Psoas muscle (tissue), 8 donors: ENCODE measurements around the gene LHX5. TPM values are rescaled to one million over a fixed set of nuclear protein-coding genes. Genes with fewer than 3 reads are reported as not detected.
A peak's percentile ranks its signal among the peaks of the same experiment; 100 is the strongest.

Source experiments
- ATAC-seq, 4 donors: fragments of 200-7000 bp; cut with Tn5 transposase; one replicate each; pipeline ENCODE4 v1.9.1; 2020; ENCODE audit warnings: moderate library complexity in 3 of 4, mild to moderate bottlenecking in 2 of 4
- DNase-seq, 2 donors: peaks; one replicate each; pipeline ENCODE4 v3.0.0-alpha.2; 2020
- H3K27ac ChIP-seq: fragments of 200-600 bp; one replicate; pipeline ENCODE4 v1.8.0; 2022
- H3K27me3 ChIP-seq, 3 donors: fragments of 200-600 bp in 1 of 3; one replicate each; pipeline versions ENCODE4 v1.6.1 to v1.8.0; 2013 to 2022; ENCODE audit warnings: low read length in 2 of 3, mild to moderate bottlenecking in 2 of 3, moderate library complexity in 1 of 3; ENCODE audit not compliant: insufficient read depth in 3 of 3
- H3K36me3 ChIP-seq, 2 donors: fragments of 200-600 bp in 1 of 2; one replicate each; pipeline versions ENCODE4 v1.6.1 to v1.8.0; 2013 to 2022; ENCODE audit warnings: low read depth in 1 of 2, mild to moderate bottlenecking in 1 of 2, moderate library complexity in 1 of 2; ENCODE audit not compliant: insufficient read depth in 1 of 2
- H3K4me1 ChIP-seq: fragments of 200-600 bp; one replicate; pipeline ENCODE4 v1.8.0; 2022
- H3K4me3 ChIP-seq: fragments of 200-600 bp; one replicate; pipeline ENCODE4 v1.8.0; 2022; ENCODE audit warnings: mild to moderate bottlenecking
- H3K9me3 ChIP-seq: fragments of 200-600 bp; one replicate; pipeline ENCODE4 v1.8.0; 2022
- WGBS, 3 donors: extraction: QIAGEN DNeasy Blood & Tissue Kit; methylation state at CpG; one replicate each; pipeline versions ENCODE4 v1.1.6 to v1.1.7; 2013; 5-methylcytosine and 5-hydroxymethylcytosine counted together
- intact Hi-C, 2 donors: fragments of 100-400 bp; cut with DNase I; formaldehyde crosslinking; loops; one replicate each; pipeline versions ENCODE4 v1.11.0 to v1.14.2; 2022
- polyA plus RNA-seq, 3 donors: library from polyadenylated mRNA; stranded (reverse); fragments of 200-250 nt; gene quantifications; one replicate each; pipeline ENCODE4 v1.2.3, GENCODE V29; 2013
- total RNA-seq, 4 donors: library from RNA; stranded (reverse); fragmentation: NEBNext Ultra II Directional in 2 of 4; extraction: Animal tissue kit (Norgen Biotek cat#: 25700) in 2 of 4; gene quantifications; one replicate each; pipeline versions ENCODE4 v1.2.1 to v1.2.4, GENCODE V29; 2021 to 2023
- TF ChIP-seq, protein P1 (sequence below): fragments of 200-600 bp; IDR thresholded peaks from one replicate; pipeline ENCODE4 v1.8.0; 2022; ENCODE audit warnings: antibody characterized with exemption
- donor health status: healthy with polysubstance abuse.
- donor health status: DM: no; HTN: no; CAD: no; lungs with moderate emphysema.
- donor health status: Bipolar disorder and iron deficiency.
- donor health status: healthy.
- donor health status: DM: yes; HTN: yes; CAD: no.
- donor health status: DM: no; HTN: no; CAD: no.
- donor health status: DM: no; HTN: no; CAD: no.
- donor health status: DM: yes; HTN: yes; CAD: no.

LHX5 gene
- total and polyA plus RNA-seq, 7 donors = not detected

DNA sequence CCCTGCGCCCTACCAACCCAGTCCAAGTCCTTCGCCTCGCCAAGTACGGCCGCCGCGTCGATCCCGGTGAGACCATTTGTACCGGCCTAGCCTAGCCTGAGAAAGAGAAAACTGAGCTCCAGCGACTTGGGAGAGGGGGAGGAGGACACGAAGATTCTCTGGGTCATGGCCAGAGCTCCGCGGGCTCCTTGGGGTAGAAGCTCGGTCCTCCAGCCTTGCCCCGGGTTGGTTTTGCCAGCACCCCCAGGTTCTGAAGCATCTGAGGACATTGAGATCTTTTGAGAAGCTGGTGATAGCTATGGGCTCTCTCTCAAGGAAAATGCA lies 7.3 kb downstream of the LHX5 start:
- H3K4me1 ChIP-seq = peaks cover 17% of the 10 kb centered on the region
- H3K36me3 ChIP-seq = no peaks in the 10 kb centered on the region
- H3K27ac ChIP-seq = no peak overlapping the region
- ATAC-seq (no peak), DNase-seq (no peak)
- peak overlapping the region; percentile 41 for H3K4me3 ChIP-seq
- intact Hi-C loops = loop anchor here (2.0 to 5.0 kb wide), 2 partner anchors 448 kb away; no protein-coding TSS in a partner anchor
- H3K9me3 ChIP-seq = no peaks in the 10 kb centered on the region
- 1% methylated on average over 16 of the region's 16 CpGs for WGBS, 3 donors
- peaks cover 6 to 93% (median 45%) of the 10 kb centered on the region in 3 donors for H3K27me3 ChIP-seq
- TF ChIP-seq, protein P1, sequence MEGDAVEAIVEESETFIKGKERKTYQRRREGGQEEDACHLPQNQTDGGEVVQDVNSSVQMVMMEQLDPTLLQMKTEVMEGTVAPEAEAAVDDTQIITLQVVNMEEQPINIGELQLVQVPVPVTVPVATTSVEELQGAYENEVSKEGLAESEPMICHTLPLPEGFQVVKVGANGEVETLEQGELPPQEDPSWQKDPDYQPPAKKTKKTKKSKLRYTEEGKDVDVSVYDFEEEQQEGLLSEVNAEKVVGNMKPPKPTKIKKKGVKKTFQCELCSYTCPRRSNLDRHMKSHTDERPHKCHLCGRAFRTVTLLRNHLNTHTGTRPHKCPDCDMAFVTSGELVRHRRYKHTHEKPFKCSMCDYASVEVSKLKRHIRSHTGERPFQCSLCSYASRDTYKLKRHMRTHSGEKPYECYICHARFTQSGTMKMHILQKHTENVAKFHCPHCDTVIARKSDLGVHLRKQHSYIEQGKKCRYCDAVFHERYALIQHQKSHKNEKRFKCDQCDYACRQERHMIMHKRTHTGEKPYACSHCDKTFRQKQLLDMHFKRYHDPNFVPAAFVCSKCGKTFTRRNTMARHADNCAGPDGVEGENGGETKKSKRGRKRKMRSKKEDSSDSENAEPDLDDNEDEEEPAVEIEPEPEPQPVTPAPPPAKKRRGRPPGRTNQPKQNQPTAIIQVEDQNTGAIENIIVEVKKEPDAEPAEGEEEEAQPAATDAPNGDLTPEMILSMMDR = no peak

DNA sequence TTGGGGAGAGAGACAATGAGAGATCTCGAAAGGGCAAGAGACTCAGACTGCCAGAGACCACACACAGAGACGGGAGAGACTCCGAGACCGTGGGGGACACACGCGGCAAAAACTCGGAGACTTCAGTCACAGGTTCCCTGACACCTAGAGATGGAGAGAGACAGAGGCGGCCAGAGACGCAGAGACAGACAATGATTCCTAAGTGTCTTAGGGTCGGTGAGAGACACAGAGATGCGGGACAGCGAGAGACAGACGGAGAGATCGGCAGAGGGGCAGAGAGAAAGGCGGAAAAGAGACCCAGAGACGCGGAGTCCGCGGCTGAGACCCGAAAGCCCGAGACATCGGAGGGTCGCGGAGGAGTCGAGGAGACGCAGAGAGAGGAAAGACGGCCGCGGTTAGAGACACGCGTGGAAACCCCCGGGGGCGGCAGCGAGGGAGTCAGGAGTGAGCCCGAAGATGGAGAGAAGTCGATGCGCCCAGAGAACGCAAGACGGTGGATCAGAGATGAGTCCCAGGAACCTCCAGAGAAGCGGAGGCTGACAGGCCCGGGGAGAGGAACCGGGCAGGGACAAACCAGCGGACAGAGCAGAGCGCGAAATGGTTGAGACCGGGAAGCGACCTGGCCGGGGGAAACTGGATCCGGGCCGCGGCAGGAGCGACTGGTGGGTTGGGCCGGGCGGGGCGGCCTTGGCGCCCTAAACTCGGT lies 7.8 kb downstream of the LHX5 start:
- TF ChIP-seq, protein P1 = no peak
- intact Hi-C loops = loop anchor here (2.0 to 5.0 kb wide), 3 partner anchors 397 to 449 kb away; no protein-coding TSS in a partner anchor
- Histone ChIP-seq H3K27ac (no peak overlapping the region), H3K9me3 (no peaks in the 10 kb centered on the region), H3K36me3 (no peaks in the 10 kb centered on the region), H3K4me1 (peaks cover 17% of the 10 kb centered on the region), H3K27me3 (peaks cover 5 to 91% (median 42%) of the 10 kb centered on the region in 3 donors), H3K4me3 (peak overlapping the region; percentile 41)
- no peak for ATAC-seq
- 1 to 2% (median 1%) methylated on average over 46 to 57 of the region's 57 CpGs for WGBS, 3 donors
- DNase-seq = no peak

DNA sequence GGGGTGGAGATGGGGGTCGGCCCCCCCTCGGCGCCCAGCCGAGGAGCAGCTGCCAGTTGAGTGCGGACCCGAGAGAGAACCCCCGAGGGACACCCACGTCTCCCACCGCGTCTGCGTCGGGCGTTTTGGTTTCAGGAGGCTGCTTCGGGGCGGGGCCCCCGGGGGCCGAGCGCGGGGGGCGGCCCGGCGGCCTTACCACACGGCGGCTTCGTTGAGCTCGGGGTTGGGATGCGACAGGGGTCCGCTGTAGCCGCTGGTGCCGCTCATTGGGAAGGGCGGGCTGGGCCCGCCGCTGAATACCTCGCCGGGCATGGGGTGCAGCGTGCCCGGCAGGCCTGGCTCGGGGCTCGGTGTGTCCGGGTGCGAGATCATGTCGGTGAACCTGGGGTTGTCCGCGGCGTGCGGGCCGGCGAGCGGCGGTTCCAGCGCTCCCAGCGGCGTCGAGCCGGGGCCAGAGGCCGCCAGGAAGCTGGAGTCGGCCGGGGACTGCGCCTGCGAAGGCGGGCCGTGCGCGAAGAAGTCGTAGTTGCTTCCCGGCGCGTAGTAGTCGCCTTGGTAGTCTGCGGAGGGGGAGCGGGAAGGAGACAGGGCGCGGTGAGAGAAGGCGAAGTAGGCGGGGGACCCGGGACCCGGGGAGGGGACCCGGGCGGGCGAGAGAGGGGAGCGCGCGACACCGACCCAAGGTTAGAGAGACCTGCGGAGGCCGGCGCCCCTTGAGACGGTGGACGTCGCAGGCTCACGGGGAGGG lies 8.5 kb downstream of the LHX5 start:
- no peak for ATAC-seq
- intact Hi-C loops = loop anchor here (2.0 to 5.0 kb wide), 2 partner anchors 398 to 449 kb away; no protein-coding TSS in a partner anchor
- no peak overlapping the region for H3K27ac ChIP-seq
- DNase-seq = no peak
- 1 to 2% (median 1%) methylated on average over 75 to 91 of the region's 91 CpGs for WGBS, 3 donors
- TF ChIP-seq, protein P1 = no peak
- peak overlapping the region; percentile 41 for H3K4me3 ChIP-seq
- H3K27me3 ChIP-seq = peaks cover 2 to 91% (median 41%) of the 10 kb centered on the region in 3 donors
- no peaks in the 10 kb centered on the region for H3K9me3 ChIP-seq
- H3K4me1 ChIP-seq = peaks cover 17% of the 10 kb centered on the region
- no peaks in the 10 kb centered on the region for H3K36me3 ChIP-seq

DNA sequence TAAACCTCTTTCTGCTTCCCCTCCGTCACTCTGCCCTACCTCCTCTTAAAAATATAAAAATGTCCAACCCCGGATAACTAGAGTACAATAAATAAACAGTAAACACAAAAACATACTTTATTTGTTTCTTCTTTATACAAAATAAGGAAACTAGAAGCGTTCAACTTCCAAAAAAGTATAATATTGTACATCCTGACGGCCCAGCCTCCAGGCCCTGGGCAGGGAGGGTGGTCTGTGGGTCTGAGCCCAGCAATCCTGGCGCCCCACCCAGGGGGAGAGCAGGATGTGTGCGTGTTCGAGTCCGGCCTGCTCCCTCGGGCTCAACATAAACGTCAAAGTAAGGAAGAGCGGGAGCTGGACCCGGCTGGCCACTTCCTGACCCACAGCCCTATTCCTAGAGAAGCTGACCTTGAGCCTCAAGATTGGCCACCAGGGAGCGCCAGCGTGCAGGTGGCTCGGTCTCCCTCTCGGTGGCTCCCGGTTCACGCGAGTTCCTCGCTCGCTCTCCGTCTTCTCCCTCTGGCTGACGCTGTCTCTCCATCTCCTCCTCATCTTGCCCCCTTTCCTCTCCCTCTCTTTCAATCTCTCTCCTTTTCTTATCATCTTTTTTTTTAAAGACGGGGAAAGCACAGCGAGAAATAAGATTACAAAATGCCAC lies 9.4 kb downstream of the LHX5 start:
- 11 to 12% (median 12%) methylated on average over 23 to 25 of the region's 25 CpGs for WGBS, 3 donors
- Histone ChIP-seq H3K27me3 (peaks cover 2 to 86% (median 33%) of the 10 kb centered on the region in 3 donors), H3K27ac (no peak overlapping the region), H3K4me1 (peaks cover 17% of the 10 kb centered on the region), H3K9me3 (no peaks in the 10 kb centered on the region), H3K36me3 (no peaks in the 10 kb centered on the region), H3K4me3 (peak overlapping the region; percentile 41)
- intact Hi-C loops = loop anchor here (2.0 to 5.0 kb wide), 2 partner anchors 399 to 450 kb away; no protein-coding TSS in a partner anchor
- DNase-seq (peak; percentile 81 to 86), ATAC-seq (peak; percentile 69 to 83 (median 80))
- TF ChIP-seq, protein P1 = peak; percentile 72
